Sigmoid colon (tissue), 4 donors: ENCODE results near the gene POLDIP2.

ENCODE experiments used
- EP300 ChIP-seq, 4 donors: sonication (generic); formaldehyde crosslinking; IDR thresholded peaks; one replicate each; pipeline ENCODE4 v1.6.1; 2017; ENCODE audit warnings: antibody characterized with exemption in 4 of 4
- POLR2A ChIP-seq, 2 donors: fragments of 450-650 bp; IDR thresholded peaks; one replicate each; pipeline ENCODE4 v1.6.1; 2016; ENCODE audit warnings: antibody characterized with exemption in 2 of 2, mild to moderate bottlenecking in 2 of 2, moderate library complexity in 2 of 2
- POLR2AphosphoS5 ChIP-seq, 4 donors: sonication (generic); formaldehyde crosslinking; IDR thresholded peaks; one replicate each; pipeline ENCODE4 v1.6.1; 2017; ENCODE audit warnings: antibody characterized with exemption in 4 of 4
- TF ChIP-seq, protein P1 (sequence below), 4 experiments: fragments of 450-650 bp in 3 of 4; fragments of 200-600 bp in 1 of 4; IDR thresholded peaks; one replicate each; pipeline ENCODE4 v1.5.1; 2016 to 2019; ENCODE audit warnings: antibody characterized with exemption in 4 of 4, mild to moderate bottlenecking in 3 of 4, moderate library complexity in 2 of 4

DNA sequence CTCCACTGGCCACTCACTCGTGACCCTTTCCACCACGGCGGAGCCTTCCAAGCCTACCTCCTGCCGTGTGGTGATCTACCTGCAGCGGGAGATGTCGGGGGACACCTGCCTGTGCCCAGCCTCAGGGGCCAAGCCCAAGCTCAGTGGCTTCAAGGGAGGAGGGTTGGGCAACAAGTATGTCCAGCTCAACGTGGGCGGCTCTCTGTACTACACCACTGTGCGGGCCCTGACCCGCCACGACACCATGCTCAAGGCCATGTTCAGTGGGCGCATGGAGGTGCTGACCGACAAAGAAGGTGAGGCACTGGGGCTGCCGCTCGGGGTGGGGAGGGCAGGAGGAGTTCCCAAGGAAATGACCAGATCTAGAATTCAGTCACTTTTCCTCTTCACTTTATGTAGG is 17.9 kb downstream of the POLDIP2 start:
- TF ChIP-seq, protein P1, sequence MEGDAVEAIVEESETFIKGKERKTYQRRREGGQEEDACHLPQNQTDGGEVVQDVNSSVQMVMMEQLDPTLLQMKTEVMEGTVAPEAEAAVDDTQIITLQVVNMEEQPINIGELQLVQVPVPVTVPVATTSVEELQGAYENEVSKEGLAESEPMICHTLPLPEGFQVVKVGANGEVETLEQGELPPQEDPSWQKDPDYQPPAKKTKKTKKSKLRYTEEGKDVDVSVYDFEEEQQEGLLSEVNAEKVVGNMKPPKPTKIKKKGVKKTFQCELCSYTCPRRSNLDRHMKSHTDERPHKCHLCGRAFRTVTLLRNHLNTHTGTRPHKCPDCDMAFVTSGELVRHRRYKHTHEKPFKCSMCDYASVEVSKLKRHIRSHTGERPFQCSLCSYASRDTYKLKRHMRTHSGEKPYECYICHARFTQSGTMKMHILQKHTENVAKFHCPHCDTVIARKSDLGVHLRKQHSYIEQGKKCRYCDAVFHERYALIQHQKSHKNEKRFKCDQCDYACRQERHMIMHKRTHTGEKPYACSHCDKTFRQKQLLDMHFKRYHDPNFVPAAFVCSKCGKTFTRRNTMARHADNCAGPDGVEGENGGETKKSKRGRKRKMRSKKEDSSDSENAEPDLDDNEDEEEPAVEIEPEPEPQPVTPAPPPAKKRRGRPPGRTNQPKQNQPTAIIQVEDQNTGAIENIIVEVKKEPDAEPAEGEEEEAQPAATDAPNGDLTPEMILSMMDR (IDR thresholded peaks at IDR 0.05), result no peak
- TF ChIP-seq POLR2A (IDR thresholded peaks at IDR 0.05) (no peak), POLR2AphosphoS5 (IDR thresholded peaks at IDR 0.05) (no peak), EP300 (IDR thresholded peaks at IDR 0.05) (no peak)
